Smooth muscle cell (in vitro differentiated cells): ENCODE measurements around the gene GTPBP2. TPM values are rescaled to one million over a fixed set of nuclear protein-coding genes. Genes with fewer than 3 reads are reported as not detected.

Source experiments
- DNase-seq: peaks from one replicate; lab custom pipeline; 2025; ENCODE audit not compliant: unreplicated experiment; lab: John Stamatoyannopoulos, UW
- H2AFZ ChIP-seq: fragments of 200-600 bp; sonication (generic); 2 replicates; pipeline ENCODE4 v1.6.0; 2016; ENCODE audit warnings: antibody characterized with exemption, low read depth, mild to moderate bottlenecking
- H3F3A ChIP-seq: fragments of 200-600 bp; sonication (generic); 2 replicates; pipeline ENCODE4 v1.6.0; 2017; ENCODE audit warnings: antibody characterized with exemption, low read depth
- H3K27ac ChIP-seq: fragments of 200-600 bp; sonication (generic); 2 replicates; pipeline ENCODE4 v1.5.1; 2016; ENCODE audit warnings: low read depth, mild to moderate bottlenecking
- H3K27me3 ChIP-seq: fragments of 200-600 bp; sonication (generic); 2 replicates; pipeline ENCODE4 v1.6.1; 2016; ENCODE audit warnings: low read depth, mild to moderate bottlenecking
- H3K36me3 ChIP-seq: fragments of 200-600 bp; sonication (generic); 2 replicates; pipeline ENCODE4 v1.5.1; 2016; ENCODE audit warnings: low read depth
- H3K4me1 ChIP-seq: fragments of 200-600 bp; sonication (generic); 2 replicates; pipeline ENCODE4 v1.5.1; 2016; ENCODE audit warnings: low read depth
- H3K4me2 ChIP-seq: fragments of 200-600 bp; sonication (generic); 2 replicates; pipeline ENCODE4 v1.6.0; 2016; ENCODE audit warnings: mild to moderate bottlenecking
- H3K4me3 ChIP-seq: fragments of 200-600 bp; sonication (generic); 2 replicates; pipeline ENCODE4 v1.5.1; 2016; ENCODE audit warnings: mild to moderate bottlenecking
- H3K79me2 ChIP-seq: fragments of 200-600 bp; sonication (generic); 2 replicates; pipeline ENCODE4 v1.6.0; 2016; ENCODE audit warnings: low read depth, mild to moderate bottlenecking
- H3K9ac ChIP-seq: fragments of 200-600 bp; sonication (generic); 2 replicates; pipeline ENCODE4 v1.6.0; 2016; ENCODE audit warnings: low read depth
- H3K9me3 ChIP-seq: fragments of 200-600 bp; sonication (generic); replicated peaks from 2 replicates; pipeline ENCODE4 v1.5.1; 2016; ENCODE audit warnings: low read depth
- H4K20me1 ChIP-seq: fragments of 200-600 bp; sonication (generic); 2 replicates; pipeline ENCODE4 v1.6.0; 2016; ENCODE audit warnings: low read depth
- WGBS: methylation state at CpG from one replicate; pipeline ENCODE4 v1.1.7; 2016; ENCODE audit warnings: low lambda C conversion rate; 5-methylcytosine and 5-hydroxymethylcytosine counted together
- polyA plus RNA-seq: library from polyadenylated mRNA; unstranded; fragments of >200 nt; fragmentation: Nextera tagmentation; extraction: Ambion mirVana; gene quantifications from 2 replicates; pipeline ENCODE4 v1.2.1, GENCODE V29; 2016
- total RNA-seq: library from RNA; depleted of rRNA; stranded (reverse); fragments of >200 nt; gene quantifications from 2 replicates; pipeline ENCODE4 v1.2.3, GENCODE V29; 2014
- TF ChIP-seq, protein P1 (sequence below): fragments of 200-600 bp; sonication (generic); IDR thresholded peaks from 2 replicates; pipeline ENCODE4 v1.5.1; 2017; ENCODE audit warnings: borderline replicate concordance, mild to moderate bottlenecking, antibody characterized with exemption; ENCODE audit not compliant: insufficient read depth, poor library complexity, severe bottlenecking

The GTPBP2 gene
- total and polyA plus RNA-seq, 2 experiments from 2014 or later = 18.3 to 53.7 TPM

DNA sequence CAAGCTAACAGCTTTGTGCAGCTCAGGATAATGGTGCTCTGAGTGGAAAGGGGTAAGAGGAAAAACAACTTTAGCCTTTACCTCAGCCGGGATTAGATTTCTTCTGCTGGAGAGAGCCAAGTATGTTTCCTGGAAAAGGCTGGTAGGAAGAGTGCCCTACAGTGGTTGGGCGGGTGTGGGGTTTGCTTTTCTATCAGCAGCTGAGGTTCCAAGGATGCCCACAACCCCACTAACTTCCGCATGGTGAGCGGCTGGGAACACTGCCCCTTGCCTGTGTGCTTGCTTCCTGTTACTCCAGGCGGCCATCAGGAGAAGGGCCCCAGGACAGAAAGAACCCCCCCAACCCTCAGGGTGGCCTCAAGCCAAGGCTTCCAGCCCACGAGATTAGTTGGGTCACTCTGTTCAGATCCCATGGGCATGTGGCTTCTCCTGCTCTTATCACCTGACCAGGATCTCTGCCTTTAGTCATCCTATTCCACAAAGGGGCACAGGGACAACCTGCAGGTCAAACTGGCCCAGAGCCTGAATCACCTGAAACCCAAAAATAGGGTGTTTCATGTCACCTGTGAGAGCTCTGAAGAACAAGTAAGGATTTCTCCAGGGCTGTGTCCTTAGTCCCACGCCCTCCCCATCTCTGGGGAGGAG lies 48.0 kb upstream of the GTPBP2 start:
- 95% methylated on average over 7 of the region's 7 CpGs for WGBS
- Histone ChIP-seq H3K4me1 (no peaks in the 10 kb centered on the region), H3K9me3 (no peaks in the 10 kb centered on the region), H3K4me3 (no peak overlapping the region), H2AFZ (no peak overlapping the region), H3K9ac (no peak overlapping the region), H3K4me2 (no peak overlapping the region), H3K27ac (no peak overlapping the region), H3K36me3 (peaks cover 10% of the 10 kb centered on the region), H3K79me2 (peaks cover 11% of the 10 kb centered on the region), H4K20me1 (peaks cover 36% of the 10 kb centered on the region), H3K27me3 (no peaks in the 10 kb centered on the region), H3F3A (no peaks in the 10 kb centered on the region)
- TF ChIP-seq, protein P1, sequence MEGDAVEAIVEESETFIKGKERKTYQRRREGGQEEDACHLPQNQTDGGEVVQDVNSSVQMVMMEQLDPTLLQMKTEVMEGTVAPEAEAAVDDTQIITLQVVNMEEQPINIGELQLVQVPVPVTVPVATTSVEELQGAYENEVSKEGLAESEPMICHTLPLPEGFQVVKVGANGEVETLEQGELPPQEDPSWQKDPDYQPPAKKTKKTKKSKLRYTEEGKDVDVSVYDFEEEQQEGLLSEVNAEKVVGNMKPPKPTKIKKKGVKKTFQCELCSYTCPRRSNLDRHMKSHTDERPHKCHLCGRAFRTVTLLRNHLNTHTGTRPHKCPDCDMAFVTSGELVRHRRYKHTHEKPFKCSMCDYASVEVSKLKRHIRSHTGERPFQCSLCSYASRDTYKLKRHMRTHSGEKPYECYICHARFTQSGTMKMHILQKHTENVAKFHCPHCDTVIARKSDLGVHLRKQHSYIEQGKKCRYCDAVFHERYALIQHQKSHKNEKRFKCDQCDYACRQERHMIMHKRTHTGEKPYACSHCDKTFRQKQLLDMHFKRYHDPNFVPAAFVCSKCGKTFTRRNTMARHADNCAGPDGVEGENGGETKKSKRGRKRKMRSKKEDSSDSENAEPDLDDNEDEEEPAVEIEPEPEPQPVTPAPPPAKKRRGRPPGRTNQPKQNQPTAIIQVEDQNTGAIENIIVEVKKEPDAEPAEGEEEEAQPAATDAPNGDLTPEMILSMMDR = no peak
- DNase-seq = no peak

DNA sequence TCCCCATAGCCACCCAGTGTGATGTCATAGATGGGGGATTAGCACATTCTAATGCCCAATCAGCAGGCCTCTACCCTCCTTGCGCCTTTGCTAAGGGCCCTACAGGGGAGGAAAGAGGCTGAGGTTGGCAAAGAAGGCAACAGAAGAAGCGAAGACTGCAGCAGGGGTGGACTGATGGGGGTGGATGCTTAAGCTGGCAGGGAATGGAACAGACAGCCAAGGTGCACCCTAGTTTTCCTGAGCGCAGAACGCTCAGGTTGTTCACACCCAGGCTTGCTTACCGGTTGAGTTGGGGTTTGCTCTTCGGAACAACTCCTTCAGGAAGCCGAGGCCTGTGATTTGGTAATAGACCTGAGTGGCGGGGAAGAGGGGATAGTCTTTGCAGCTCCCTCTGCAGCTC lies 45.9 kb upstream of the GTPBP2 start:
- Histone ChIP-seq H3K9ac (no peak overlapping the region), H3K9me3 (no peaks in the 10 kb centered on the region), H3K4me2 (no peak overlapping the region), H4K20me1 (peaks cover 14% of the 10 kb centered on the region), H2AFZ (no peak overlapping the region), H3K27ac (no peak overlapping the region), H3F3A (peaks cover 7% of the 10 kb centered on the region), H3K4me3 (no peak overlapping the region), H3K36me3 (peaks cover 10% of the 10 kb centered on the region), H3K79me2 (no peaks in the 10 kb centered on the region), H3K4me1 (peaks cover 4% of the 10 kb centered on the region), H3K27me3 (no peaks in the 10 kb centered on the region)
- TF ChIP-seq, protein P1 = no peak
- 98% methylated on average over 8 of the region's 8 CpGs for WGBS
- DNase-seq = no peak

DNA sequence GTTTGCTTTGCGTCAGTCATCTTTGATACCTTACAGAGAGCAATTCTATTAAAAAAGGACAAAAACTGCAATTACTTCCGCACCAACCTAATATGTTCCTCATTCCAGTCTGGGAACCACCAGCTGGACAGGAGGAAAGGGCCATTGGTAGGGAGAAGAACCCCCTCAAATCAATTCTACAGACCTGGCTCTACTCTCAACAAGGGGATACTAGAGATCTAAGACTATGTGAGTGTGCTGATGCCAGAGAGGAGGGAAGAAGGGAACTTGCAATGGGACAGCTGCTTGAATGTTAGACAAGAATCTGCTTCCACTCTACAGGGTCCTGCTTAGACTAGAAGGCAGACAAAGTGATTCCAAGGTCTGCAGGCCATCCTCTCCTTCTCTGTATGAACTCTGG lies 45.2 kb upstream of the GTPBP2 start:
- WGBS = 98% methylated on average over 2 of the region's 2 CpGs
- peaks cover 10% of the 10 kb centered on the region for H3K4me1 ChIP-seq
- no peaks in the 10 kb centered on the region for H3K9me3 ChIP-seq
- no peaks in the 10 kb centered on the region for H3K79me2 ChIP-seq
- peaks cover 10% of the 10 kb centered on the region for H3K36me3 ChIP-seq
- no peak overlapping the region for H3K27ac ChIP-seq
- H3K4me3 ChIP-seq = no peak overlapping the region
- no peaks in the 10 kb centered on the region for H3K27me3 ChIP-seq
- H2AFZ ChIP-seq = no peak overlapping the region
- TF ChIP-seq, protein P1 = no peak
- H4K20me1 ChIP-seq = peaks cover 8% of the 10 kb centered on the region
- no peak for DNase-seq
- H3K4me2 ChIP-seq = no peak overlapping the region
- H3F3A ChIP-seq = peaks cover 13% of the 10 kb centered on the region
- H3K9ac ChIP-seq = no peak overlapping the region
